Ovary (tissue), 9 donors: Measurements from ENCODE around the gene CNNM2. TPM values are rescaled to one million over a fixed set of nuclear protein-coding genes. Genes with fewer than 3 reads are reported as not detected.

Experiments
- DNase-seq, 5 donors: peaks; one replicate each; pipeline ENCODE4 v3.0.0-alpha.2; 2019 to 2020
- H3K27ac ChIP-seq, 2 donors: fragments of 200-600 bp; one replicate each; pipeline versions ENCODE4 v1.5.1 to v1.8.0; 2019 to 2022
- H3K27me3 ChIP-seq: fragments of 200-600 bp; one replicate; pipeline ENCODE4 v1.8.0; 2022
- H3K36me3 ChIP-seq: fragments of 200-600 bp; sonication (generic); one replicate; pipeline ENCODE4 v1.5.1; 2019
- H3K4me1 ChIP-seq: one replicate; pipeline ENCODE4 v1.8.1; 2013; ENCODE audit warnings: mild to moderate bottlenecking, moderate library complexity; ENCODE audit not compliant: insufficient read depth
- H3K4me3 ChIP-seq: fragments of 200-600 bp; sonication (generic); one replicate; pipeline ENCODE4 v1.5.1; 2017
- H3K9me3 ChIP-seq, 2 donors: fragments of 200-600 bp in 1 of 2; sonication (generic) in 1 of 2; one replicate each; pipeline versions ENCODE4 v1.5.1 to v1.8.1; 2013 to 2019; ENCODE audit warnings: mild to moderate bottlenecking in 1 of 2, moderate library complexity in 1 of 2
- EP300 ChIP-seq: sonication (generic); formaldehyde crosslinking; IDR thresholded peaks from one replicate; pipeline ENCODE4 v1.6.1; 2017; ENCODE audit warnings: antibody characterized with exemption
- POLR2A ChIP-seq: fragments of 450-650 bp; IDR thresholded peaks from one replicate; pipeline ENCODE4 v1.6.1; 2017; ENCODE audit warnings: antibody characterized with exemption, mild to moderate bottlenecking, moderate library complexity
- WGBS, 3 donors: extraction: QIAGEN DNeasy Blood & Tissue Kit in 1 of 3; methylation state at CpG; one replicate each; pipeline versions ENCODE4 v1.1.5 to v1.1.7; 2013 to 2017; 5-methylcytosine and 5-hydroxymethylcytosine counted together
- intact Hi-C, 4 donors: fragments of 100-400 bp; cut with DNase I; formaldehyde crosslinking; loops; one replicate each; pipeline versions ENCODE4 v1.11.0 to v1.15.1; 2022 to 2023
- polyA plus RNA-seq, 2 donors: library from polyadenylated mRNA; stranded (reverse); fragments of 200-250 nt in 1 of 2; fragments of 350-450 nt in 1 of 2; fragmentation: Illumina TruSeq in 1 of 2; extraction: RNeasy Lipid Tissue Mini Kit (QIAGEN cat#74804) in 1 of 2; gene quantifications; one replicate each; pipeline ENCODE4 v1.2.3, GENCODE V29; 2013 to 2014
- total RNA-seq, 7 donors: library from RNA; depleted of rRNA in 2 of 7; stranded (reverse); fragments of >200 nt in 2 of 7; fragmentation: NEBNext Ultra II Directional in 3 of 7; extraction: Animal tissue kit (Norgen Biotek cat#: 25700) in 3 of 7; gene quantifications; one replicate each; pipeline versions ENCODE4 v1.1.0 to v1.2.4, GENCODE V29; 2016 to 2023
- TF ChIP-seq, protein P1 (sequence below), 3 donors: fragments of 450-650 bp in 2 of 3; fragments of 200-600 bp in 1 of 3; IDR thresholded peaks; one replicate each; pipeline versions ENCODE4 v1.5.1 to v1.8.0; 2016 to 2022; ENCODE audit warnings: antibody characterized with exemption in 3 of 3, mild to moderate bottlenecking in 1 of 3
- donor health status: DM: no; HTN: no; CAD: no; lungs with moderate emphysema.
- donor health status: DM: no; HTN: no; CAD: no.
- donor health status: Bipolar disorder and iron deficiency.
- donor health status: DM: yes; HTN: yes; CAD: no.
- donor health status: DM: no; HTN: no; CAD: no.
- donor health status: DM: yes; HTN: yes; CAD: no.

Gene CNNM2
- total and polyA plus RNA-seq, 9 donors: 5.4 to 15.0 (median 8.9) TPM

- 80 to 90% (median 85%) methylated on average over 2 of the region's 2 CpGs for WGBS, 3 donors
- Histone ChIP-seq H3K27me3 (no peaks in the 10 kb centered on the region), H3K36me3 (no peaks in the 10 kb centered on the region), H3K27ac (no peak overlapping the region), H3K9me3 (no peaks in the 10 kb centered on the region), H3K4me1 (no peaks in the 10 kb centered on the region), H3K4me3 (no peak overlapping the region)
- intact Hi-C loops: no loop called here
- no peak for TF ChIP-seq EP300
- DNase-seq: no peak
Measured at GRCh38 chr10:103086799-103087198, 168.7 kb downstream of the CNNM2 start.

DNA sequence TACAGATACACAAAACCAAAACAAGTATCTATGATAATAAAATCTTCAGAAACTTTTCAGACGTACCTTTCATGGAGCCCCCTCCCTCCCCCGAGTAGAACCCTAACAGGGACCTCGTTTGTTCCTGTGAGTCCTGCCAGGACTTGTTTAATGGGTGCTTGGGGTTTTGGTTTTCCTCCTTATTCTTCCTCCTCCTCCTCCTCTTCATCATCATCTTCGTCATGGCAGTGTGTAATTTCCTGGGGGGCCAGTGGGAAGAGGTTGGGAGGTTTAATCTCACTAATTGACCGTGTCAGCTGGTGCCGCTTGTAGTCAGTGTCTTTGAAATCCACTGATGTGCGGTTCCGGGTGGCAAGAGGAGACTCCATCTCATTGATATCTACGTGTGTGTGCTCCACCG lies 171.4 kb downstream of the CNNM2 start:
- no peaks in the 10 kb centered on the region for H3K9me3 ChIP-seq
- no peaks in the 10 kb centered on the region for H3K36me3 ChIP-seq
- WGBS, 3 donors: 74 to 86% (median 83%) methylated on average over 10 of the region's 10 CpGs
- H3K27ac ChIP-seq: no peak overlapping the region
- no peaks in the 10 kb centered on the region for H3K4me1 ChIP-seq
- DNase-seq: no peak
- intact Hi-C loops: no loop called here
- no peaks in the 10 kb centered on the region for H3K27me3 ChIP-seq
- H3K4me3 ChIP-seq: no peak overlapping the region
- no peak for TF ChIP-seq POLR2A
- no peak for TF ChIP-seq EP300
- TF ChIP-seq, protein P1, sequence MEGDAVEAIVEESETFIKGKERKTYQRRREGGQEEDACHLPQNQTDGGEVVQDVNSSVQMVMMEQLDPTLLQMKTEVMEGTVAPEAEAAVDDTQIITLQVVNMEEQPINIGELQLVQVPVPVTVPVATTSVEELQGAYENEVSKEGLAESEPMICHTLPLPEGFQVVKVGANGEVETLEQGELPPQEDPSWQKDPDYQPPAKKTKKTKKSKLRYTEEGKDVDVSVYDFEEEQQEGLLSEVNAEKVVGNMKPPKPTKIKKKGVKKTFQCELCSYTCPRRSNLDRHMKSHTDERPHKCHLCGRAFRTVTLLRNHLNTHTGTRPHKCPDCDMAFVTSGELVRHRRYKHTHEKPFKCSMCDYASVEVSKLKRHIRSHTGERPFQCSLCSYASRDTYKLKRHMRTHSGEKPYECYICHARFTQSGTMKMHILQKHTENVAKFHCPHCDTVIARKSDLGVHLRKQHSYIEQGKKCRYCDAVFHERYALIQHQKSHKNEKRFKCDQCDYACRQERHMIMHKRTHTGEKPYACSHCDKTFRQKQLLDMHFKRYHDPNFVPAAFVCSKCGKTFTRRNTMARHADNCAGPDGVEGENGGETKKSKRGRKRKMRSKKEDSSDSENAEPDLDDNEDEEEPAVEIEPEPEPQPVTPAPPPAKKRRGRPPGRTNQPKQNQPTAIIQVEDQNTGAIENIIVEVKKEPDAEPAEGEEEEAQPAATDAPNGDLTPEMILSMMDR (IDR thresholded peaks at IDR 0.05): no peak

DNA sequence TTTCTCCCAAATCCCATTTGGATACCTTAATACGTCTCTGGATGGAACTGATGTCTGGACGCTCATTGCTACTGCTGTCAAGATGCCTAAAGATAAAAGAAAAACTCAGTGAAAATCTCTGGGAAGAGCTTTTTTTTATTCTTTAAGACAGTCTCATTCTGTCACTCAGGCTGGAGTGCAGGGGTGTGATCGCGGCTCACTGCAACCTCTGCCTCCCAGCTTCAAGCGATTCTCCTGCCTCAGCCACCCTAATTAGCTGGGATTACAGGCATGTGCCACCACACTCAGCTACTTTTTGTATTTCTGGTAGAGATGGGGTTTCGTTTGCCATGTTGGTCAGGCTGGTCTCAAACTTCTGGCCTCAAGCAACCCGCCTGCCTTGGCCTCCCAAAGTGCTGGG lies 172.8 kb downstream of the CNNM2 start:
- DNase-seq: no peak
- intact Hi-C loops: no loop called here
- no peak overlapping the region for H3K27ac ChIP-seq
- no peaks in the 10 kb centered on the region for H3K4me1 ChIP-seq
- no peaks in the 10 kb centered on the region for H3K36me3 ChIP-seq
- H3K9me3 ChIP-seq: no peaks in the 10 kb centered on the region
- WGBS, 3 donors: 96 to 98% (median 96%) methylated on average over 7 of the region's 7 CpGs
- H3K4me3 ChIP-seq: no peak overlapping the region
- TF ChIP-seq, protein P1 (IDR thresholded peaks at IDR 0.05): no peak
- H3K27me3 ChIP-seq: no peaks in the 10 kb centered on the region

DNA sequence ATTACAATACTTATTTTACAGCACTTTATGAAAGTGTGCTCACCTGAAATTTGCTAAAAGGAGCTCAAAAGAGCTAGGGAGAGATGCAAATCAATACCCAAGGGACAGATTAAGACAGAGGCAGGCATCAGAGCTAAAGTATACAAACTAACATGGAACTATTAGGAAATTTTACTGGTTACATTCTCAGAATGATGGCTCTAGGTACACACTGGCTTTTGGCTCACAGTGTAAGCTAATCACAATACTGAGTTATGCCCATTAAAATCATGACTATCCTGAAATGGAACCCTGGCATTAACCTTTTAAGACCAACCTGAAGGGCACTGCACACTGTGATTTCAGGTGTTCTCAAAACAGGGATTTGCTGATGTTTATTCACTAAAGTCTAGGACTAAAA lies 176.9 kb downstream of the CNNM2 start:
- H3K36me3 ChIP-seq: no peaks in the 10 kb centered on the region
- TF ChIP-seq EP300 (no peak), POLR2A (no peak)
- TF ChIP-seq, protein P1 (IDR thresholded peaks at IDR 0.05): no peak
- DNase-seq: no peak
- no peaks in the 10 kb centered on the region for H3K9me3 ChIP-seq
- intact Hi-C loops: loop anchor here in 1 of 4 donors (5.0 kb wide), 1 partner anchor 947 kb away; no protein-coding TSS in a partner anchor
- no peak overlapping the region for H3K27ac ChIP-seq
- H3K4me1 ChIP-seq: no peaks in the 10 kb centered on the region
- no peaks in the 10 kb centered on the region for H3K27me3 ChIP-seq
- no peak overlapping the region for H3K4me3 ChIP-seq

DNA sequence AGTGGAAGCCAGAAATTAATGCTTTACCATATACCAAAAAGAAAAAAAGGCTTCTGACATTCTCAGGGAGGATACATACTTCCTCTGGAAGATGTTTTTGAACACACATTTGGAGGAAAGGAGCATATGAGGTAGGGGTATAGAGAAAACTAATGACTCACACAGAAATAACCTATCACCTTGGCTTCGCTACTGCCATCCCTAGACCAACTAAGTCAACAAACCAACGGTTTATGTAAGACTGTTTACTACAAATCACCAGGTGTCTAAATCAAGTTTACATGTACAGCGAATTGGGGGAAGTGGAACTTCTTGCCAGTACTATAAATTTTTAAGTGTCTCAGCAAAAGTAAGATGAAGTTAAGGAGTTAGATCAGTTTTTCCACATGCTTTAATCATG lies 178.0 kb downstream of the CNNM2 start:
- Histone ChIP-seq H3K36me3 (no peaks in the 10 kb centered on the region), H3K27ac (no peak overlapping the region)
- no peak for TF ChIP-seq EP300
- TF ChIP-seq, protein P1 (IDR thresholded peaks at IDR 0.05): no peak

More for the DNA sequence above, 178.0 kb downstream of the CNNM2 start:
- Histone ChIP-seq H3K27me3 (no peaks in the 10 kb centered on the region), H3K4me3 (no peak overlapping the region), H3K4me1 (no peaks in the 10 kb centered on the region), H3K9me3 (no peaks in the 10 kb centered on the region)
- WGBS, 3 donors: 67 to 72% (median 71%) methylated on average over 3 of the region's 3 CpGs
- DNase-seq: no peak
- intact Hi-C loops: loop anchor here in 1 of 4 donors (5.0 kb wide), 1 partner anchor 946 kb away; no protein-coding TSS in a partner anchor
